HG03439 (cell line): ENCODE results near the gene TMEM182.

ENCODE experiments used
- ATAC-seq: cut with Tn5 transposase; IDR thresholded peaks from one replicate; pipeline ENCODE4 v1.9.1; 2021; ENCODE audit warnings: mild to moderate bottlenecking, moderate library complexity; ENCODE audit not compliant: unreplicated experiment

Gene TMEM182

GRCh38 chr2:102801098-102801718 is 39.4 kb downstream of the TMEM182 start:
- no peak for ATAC-seq

DNA sequence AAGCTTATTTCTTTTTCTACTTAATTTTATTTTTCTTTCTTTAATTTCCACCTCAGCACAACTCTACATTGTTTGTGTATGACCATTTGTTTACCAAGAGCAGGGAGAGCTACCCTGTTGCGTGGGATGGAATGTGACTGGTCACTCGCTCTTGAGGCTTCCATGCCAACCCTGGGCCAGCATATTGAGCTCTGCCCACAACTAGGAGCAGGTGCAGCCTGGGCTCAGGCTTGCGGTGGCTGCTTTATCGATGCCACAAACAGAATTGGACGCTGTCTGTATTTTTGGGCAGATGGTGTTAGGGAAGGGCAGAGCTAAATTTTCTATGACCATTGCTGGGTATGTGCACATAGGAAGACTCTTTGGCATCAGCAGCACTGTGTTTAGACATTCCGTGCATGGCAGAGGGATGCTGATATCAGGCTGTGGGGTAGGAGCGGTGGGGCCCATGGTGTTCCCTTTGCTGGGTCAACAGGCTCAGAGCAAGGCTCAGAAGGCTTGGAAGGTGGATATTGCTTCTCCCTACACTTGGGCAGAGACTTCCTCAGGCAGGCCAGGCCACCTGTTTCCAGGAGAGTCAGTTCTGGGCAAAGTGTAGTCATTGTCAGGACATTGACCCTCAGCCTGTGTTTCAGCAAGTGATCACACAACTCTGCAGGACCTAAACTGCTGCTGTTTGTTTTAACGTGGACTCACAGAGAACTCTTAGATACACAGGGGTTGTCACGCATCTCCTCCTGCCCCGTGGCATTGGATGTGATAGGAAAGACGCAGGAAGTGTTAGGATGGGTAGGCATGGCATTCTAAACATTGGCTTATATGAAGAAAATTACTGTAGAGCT is 40.2 kb downstream of the TMEM182 start:
- no peak for ATAC-seq

GRCh38 chr2:102803041-102803896 is 41.4 kb downstream of the TMEM182 start:
- ATAC-seq: no peak

GRCh38 chr2:102803897-102804217 is 42.0 kb downstream of the TMEM182 start:
- no peak for ATAC-seq

- ATAC-seq: peak; percentile 77
Observed at GRCh38 chr2:102806250-102806837, 44.5 kb downstream of the TMEM182 start.

- ATAC-seq: no peak
Observed at GRCh38 chr2:102809291-102810189, 47.7 kb downstream of the TMEM182 start.

GRCh38 chr2:102815285-102815684 is 53.5 kb downstream of the TMEM182 start:
- no peak for ATAC-seq

DNA sequence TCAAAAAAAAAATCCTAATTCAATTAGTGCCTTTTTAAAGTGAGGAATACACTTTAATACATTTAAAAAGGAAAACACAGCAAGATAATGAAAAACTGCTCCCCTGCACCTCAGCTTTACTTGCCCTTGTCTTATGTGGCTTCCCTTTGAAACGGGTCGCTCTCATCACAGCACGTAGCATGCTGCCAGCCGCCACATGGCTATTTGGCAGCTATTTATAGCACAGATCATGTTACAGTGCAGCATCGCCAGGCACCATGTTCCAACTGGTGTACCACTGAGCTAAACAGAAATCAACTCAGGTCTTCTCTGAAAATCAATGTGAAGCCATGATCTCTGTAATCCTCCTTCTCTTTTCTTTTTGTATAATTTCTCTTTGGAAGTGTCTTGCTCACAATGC is 65.1 kb downstream of the TMEM182 start:
- no peak for ATAC-seq

GRCh38 chr2:102832789-102833188 is 71.0 kb downstream of the TMEM182 start:
- no peak for ATAC-seq

DNA sequence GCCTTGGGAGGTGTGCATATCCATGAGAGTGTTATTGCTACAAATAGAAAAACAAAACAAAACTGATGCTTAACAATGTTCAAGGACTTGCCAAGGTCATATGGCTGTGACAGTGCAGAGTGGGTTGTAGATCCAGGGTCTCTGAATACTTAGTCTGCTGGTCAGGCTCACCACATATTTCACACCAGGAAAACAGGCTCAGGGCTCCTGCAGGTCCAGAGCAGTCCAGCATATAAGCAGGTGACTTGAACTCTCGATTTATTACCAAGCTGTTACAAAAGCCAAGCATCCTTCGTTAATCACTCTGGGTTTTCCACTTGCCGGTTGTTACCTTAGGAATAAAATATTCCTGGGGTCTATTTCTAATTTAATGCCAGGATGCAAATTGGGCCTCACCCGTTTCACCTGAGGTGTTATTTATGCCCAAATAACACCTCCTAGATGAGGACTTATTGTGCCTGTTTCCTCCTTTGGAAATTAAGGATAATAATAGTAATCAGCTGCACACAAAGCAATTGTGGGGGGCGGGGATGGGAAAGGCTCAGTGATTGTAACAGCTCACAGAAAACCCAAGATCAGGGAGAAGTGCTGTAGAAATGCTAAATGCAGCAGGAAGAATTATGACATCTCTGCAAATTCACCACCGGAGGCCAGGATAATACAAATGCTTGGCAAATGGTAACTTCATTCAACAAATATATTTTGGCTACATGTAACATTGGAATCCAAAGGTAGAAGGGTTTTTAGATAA is 72.9 kb downstream of the TMEM182 start:
- no peak for ATAC-seq

DNA sequence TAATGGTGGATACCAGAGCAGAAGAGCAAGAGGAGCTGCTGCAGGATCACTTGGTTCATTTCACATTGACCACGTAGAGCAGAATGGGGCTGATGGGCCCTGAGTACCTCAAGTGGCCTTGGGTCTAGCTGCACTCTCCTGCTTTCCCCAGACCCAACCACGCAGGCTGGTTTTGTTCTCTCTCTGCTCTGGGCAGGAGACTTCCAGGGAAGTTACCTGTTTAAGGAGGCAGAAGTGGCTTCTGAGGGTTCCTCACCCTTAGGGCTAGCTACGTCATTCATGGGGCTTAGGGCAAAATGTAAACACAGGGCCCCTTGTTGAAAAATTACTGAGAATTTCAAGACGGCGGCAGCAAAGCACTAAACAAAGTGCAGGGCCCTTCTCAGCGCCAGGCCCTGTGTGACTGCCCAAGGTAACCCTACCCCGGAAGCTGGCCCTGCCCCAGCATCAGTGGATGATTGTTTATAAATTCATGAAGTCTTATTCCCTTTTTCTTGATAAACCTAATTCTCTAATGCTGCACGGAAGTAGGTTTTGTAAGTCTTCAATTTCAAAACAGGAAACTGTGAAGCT is 75.9 kb downstream of the TMEM182 start:
- no peak for ATAC-seq

- ATAC-seq: no peak
Observed at GRCh38 chr2:102839668-102840388, 78.0 kb downstream of the TMEM182 start.

- peak; percentile 59 for ATAC-seq
Observed at GRCh38 chr2:102841107-102841840, 79.4 kb downstream of the TMEM182 start.

- ATAC-seq: no peak
Observed at GRCh38 chr2:102843764-102844443, 82.1 kb downstream of the TMEM182 start.

DNA sequence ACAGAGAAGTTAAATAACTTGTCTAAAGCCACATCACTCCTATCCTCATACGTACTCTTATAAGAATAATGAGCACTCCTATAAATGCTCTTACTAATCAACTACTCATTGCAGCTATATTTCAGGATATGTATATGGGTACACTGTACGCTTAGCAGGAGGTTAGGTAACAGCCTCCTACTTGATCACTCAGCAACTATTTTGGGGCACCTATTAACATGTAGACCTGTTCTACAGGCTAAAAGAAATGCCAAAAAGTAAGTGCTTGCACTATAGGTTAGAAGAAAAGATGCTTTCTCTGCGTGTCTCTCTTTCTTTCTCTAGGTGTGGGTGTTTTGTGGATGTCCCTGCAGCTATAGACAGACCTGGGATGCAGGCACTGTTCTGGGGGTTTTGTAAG is 83.1 kb downstream of the TMEM182 start:
- ATAC-seq: no peak

DNA sequence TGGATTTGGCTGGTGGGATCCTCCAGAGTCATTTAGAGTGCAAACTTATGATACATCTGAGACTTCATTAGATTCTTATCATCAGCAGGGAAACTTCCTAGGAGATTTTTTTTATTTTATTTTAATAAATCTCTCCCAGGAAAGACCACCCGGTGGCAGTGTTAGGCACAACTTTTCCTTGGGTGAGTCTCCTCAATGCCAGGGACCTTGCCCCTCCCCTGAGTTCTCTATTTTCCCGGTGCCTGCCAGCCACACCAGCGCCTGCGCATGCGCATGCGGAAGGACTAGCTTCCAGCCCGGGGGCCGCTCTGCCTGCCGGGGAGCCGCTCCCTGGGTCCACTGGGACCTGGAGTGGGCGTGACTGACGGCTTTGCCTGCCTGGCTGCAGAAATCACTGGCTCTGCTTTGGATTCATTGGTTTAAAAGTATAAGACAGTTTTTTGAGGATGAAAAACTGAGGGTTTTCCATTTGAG is 86.6 kb downstream of the TMEM182 start:
- ATAC-seq: no peak

GRCh38 chr2:102850888-102851287 is 89.1 kb downstream of the TMEM182 start:
- no peak for ATAC-seq
